ENCODE results near the gene CTSA. TPM values are rescaled to one million over a fixed set of nuclear protein-coding genes. Genes with fewer than 3 reads are reported as not detected.

CTSA gene
- 101 to 131 TPM (median 116 TPM) in 5 replicates for total RNA-seq (2022; extraction: Qiagen RNA extraction; ENCODE audit: low read depth)

DNA sequence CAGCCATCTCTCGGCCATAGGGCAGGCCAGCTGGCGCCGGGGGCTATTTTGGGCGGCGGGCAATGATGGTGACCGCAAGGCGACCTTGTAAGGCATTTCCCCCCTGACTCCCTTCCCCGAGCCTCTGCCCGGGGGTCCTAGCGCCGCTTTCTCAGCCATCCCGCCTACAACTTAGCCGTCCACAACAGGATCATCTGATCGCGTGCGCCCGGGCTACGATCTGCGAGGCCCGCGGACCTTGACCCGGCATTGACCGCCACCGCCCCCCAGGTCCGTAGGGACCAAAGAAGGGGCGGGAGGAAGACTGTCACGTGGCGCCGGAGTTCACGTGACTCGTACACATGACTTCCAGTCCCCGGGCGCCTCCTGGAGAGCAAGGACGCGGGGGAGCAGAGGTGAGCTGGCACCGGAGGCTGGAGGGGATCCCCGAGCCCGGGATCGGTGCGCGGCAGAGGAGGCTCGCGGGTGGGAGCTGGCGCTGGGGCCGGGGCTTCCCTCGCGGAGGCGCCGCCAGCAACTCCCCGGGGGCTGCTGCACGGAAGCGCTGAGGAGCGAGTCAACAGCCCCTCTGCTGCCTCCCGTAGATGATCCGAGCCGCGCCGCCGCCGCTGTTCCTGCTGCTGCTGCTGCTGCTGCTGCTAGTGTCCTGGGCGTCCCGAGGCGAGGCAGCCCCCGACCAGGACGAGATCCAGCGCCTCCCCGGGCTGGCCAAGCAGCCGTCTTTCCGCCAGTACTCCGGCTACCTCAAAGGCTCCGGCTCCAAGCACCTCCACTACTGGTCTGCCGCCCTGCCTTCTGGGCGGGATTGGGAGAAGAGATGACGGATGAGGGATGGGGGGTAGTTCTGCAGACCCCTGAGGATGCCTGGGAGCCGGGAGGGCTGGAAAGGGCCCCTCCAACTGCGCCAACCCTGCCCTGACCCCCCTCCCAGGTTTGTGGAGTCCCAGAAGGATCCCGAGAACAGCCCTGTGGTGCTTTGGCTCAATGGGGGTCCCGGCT is at the start of gene CTSA, which contains the start of gene NEURL2:
CTSA (plus strand) TSS at position 351 of the 999 bp plus-strand sequence; CDS start at position 585, 234 bp downstream.
NEURL2 (minus strand) TSS at position 224 of the 999 bp plus-strand sequence; CDS start at position 7, 217 bp downstream.

DNA sequence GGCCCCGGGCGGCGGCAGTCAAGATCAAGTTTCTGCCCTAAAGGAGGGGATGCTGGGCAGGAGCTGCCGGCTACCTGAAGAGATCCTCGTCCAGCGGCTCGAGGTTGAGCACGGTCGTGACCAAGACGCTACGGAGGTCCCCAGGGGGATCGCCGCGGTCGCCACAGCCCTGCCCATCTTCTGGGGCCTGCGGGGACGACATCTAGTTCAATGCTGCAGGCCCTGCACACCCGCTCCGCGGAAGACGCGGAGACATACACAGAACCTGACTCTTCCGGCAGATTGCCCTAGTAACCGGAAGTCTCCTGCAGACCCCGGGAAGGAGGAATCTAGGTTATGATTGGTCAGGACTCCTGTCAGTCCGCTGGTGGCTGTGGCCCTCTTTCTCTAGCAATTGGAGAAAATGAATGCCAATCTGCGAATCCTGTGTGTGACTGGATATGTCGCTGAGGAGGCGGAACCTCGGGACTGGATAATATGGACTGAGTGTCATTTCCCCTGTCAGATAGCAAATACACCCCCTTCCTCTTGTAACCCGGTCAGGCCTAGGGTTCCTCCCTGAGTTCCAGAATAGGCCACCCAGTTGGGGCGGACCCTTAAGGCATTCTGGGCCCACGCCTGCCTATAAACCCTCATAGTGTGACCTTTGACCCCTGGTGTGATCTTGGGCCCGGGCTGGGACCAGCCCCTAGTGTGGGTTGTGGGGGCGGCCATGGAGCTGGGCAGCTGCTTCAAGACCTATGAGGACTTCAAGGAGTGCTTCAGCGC is 33.8 kb upstream of the CTSA start, which contains the start of the genes ACOT8 and ZSWIM3:
ACOT8 (minus strand) TSS at position 279 of the 768 bp plus-strand sequence; CDS start at position 202, 77 bp downstream.
ZSWIM3 (plus strand) TSS at position 501 of the 768 bp plus-strand sequence; CDS start at position 713, 212 bp downstream.

DNA sequence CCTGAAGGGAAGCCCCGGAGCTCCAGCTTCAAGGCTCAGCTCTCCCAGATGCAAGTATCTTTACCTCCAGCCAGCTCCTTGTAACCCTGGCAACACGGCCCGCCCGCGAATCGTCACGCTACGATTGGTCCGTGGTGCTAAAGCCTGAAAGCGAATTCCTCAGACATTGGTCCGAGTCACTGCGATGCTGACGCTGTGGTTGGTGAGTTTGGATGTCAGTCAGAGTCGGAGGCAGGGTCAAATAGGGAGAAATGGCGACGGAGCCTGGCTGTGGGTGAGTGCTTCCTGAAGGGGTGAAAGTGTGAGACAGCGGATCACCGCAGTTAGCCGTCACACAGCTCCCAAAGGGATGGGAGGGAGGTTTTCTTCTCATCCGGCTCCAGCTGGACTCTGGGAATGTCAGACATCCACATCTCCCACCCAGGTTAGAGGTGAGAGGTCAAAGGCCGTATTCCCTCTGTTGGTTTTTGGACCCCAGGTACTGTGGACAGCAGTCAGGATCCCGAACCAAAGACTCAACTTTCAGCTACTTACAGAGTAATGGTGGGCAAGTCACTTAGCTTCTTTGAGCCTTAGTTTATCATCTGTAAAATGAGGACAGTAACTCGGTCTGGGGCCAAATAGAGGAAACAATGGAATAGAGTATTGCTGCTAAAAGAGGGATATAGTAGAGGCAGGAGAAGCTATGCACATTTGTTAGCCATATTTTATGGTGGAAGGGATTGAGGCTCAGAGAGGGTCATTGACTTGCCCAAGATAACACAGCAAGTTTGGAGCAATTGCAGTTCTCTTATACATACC is 9.9 kb upstream of the CTSA start, which contains the start of gene ZSWIM1:
ZSWIM1 (plus strand) TSS at position 240 of the 801 bp plus-strand sequence. CDS start 1,366 bp downstream, outside the sequence.

DNA sequence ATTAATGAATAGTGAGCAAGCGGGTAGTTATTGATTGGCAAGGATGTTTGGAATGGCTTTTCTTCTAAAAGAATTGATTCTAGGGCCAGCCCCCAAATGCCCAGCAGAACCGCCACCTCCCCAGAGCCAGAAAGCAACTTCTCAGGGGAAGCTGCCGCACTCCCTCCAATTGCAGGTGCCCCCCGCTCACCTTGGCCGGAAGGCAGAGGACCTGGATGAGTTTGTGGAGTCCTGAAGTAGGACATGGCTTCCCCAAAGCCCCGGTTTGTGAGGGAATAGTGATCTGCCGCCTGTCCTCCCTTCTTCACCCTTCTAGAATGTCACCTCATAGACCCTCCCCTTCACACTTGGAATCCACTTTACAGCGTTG is 3.8 kb upstream of the CTSA start, which contains the start of gene SPATA25:
SPATA25 (minus strand) TSS at position 277 of the 370 bp plus-strand sequence; CDS start at position 245, 32 bp downstream.

DNA sequence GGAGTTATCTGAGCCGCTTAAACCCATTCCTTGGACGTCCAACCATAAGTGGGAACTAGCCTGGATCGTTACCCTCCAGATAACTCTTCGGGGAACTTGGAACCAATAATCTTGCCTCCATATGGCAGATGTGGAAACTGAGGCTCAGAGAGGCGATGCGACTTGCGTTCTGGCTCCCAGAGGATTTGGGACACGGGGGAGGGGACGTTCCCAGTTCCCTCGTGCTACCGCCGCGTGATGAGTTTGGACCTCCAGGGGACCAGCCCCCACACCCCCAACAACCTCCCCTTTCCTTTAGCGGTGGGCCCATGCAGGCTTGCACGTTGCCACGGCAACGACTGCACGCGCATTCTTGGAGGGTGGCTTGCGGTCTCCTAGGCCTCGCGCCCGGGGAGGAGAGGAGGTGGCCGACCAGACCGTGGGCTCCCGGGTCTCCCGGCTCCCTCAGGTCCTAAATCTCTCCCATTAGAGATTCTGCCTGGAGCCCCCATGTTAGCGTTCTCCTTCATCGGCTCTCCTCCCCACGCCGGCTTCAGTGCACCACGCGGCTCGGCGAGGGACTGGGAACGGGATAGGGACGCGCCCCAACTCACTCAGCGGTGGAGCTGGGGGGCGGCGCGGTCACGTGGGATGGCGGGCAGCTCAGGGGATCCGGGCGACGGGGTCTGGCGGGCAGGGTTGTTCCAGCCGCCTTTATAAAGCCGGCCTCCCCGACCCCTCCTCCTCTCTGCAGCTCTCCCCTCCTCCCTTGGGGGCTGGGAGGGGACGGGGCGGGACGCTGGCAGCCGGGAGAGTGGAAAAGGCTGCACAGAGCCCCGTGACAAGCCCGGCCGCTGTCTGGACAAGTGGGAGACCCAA is 20.6 kb downstream of the CTSA start, which contains the start of gene PLTP:
PLTP (minus strand) TSS at position 670 of the 858 bp plus-strand sequence. CDS start 703 bp downstream, outside the sequence.

DNA sequence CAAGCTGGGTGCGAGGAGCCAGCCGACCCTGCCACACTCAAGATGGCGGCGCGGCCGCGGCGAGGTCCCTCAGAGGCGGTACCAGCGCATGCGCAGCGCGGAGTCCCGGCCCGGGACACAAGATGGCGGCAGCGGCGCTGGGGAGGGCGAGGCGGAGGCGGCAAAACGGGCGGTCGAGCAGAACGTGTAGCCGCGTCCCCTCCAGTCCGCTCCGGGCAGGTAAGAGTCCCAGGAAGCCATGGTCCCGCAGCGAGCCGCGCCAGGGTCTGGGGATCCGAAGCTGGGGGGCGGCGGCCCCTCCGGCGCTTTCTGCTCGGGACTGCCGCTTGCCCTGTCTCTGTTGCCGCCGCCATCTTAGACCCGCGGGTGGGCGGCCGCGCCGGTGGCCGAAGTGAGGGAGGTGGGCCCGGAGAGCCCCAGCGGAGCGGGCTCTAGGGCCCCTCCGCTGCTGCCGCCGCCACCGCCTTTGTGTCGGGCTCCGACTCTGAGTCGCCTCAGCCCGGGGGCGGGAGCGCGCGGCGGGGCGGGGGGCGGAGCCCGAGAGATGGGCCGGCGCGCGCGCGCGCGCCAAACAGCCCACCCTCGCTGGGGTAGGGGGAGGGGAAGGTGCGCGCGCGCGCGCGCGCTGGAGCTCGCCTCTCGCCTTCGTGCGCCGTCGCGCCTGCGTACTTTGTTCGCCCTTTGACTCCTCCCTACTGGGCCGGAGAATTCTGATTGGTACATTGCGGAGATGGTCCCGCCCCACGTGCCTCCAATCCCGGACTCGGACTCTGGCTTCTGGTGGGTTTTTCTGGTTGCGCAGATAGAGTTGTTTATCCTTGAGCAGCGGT is 43.7 kb downstream of the CTSA start, which contains the start of gene PCIF1:
PCIF1 (plus strand) TSS at position 98 of the 830 bp plus-strand sequence. CDS start 4,317 bp downstream, outside the sequence.

Other genes starting within 250 kb of the CTSA start
- not detected in 5 replicates for gene WFDC11, start 221.1 kb upstream of the CTSA start, total RNA-seq (2022; extraction: Qiagen RNA extraction; ENCODE audit: low read depth)
- not detected in 5 replicates for gene WFDC13, start 189.3 kb upstream of the CTSA start, total RNA-seq (2022; extraction: Qiagen RNA extraction; ENCODE audit: low read depth)
- gene WFDC10B, start 186.3 kb upstream of the CTSA start, total RNA-seq (2022; extraction: Qiagen RNA extraction; ENCODE audit: low read depth): not detected in 5 replicates
- not detected in 5 replicates for gene SPINT4, start 169.0 kb upstream of the CTSA start, total RNA-seq (2022; extraction: Qiagen RNA extraction; ENCODE audit: low read depth)
- 0.23 TPM in 1 of 5 replicates, not detected in the others for gene WFDC3, start 99.5 kb upstream of the CTSA start, total RNA-seq (2022; extraction: Qiagen RNA extraction; ENCODE audit: low read depth)
- gene DNTTIP1, start 99.4 kb upstream of the CTSA start, total RNA-seq (2022; extraction: Qiagen RNA extraction; ENCODE audit: low read depth): 30.7 to 37.6 TPM (median 36.3 TPM) in 5 replicates
- gene UBE2C, start 78.7 kb upstream of the CTSA start, total RNA-seq (2022; extraction: Qiagen RNA extraction; ENCODE audit: low read depth): 225 to 256 TPM (median 248 TPM) in 5 replicates
- 0.31 TPM in 1 of 5 replicates, not detected in the others for gene TNNC2, start 64.0 kb upstream of the CTSA start, total RNA-seq (2022; extraction: Qiagen RNA extraction; ENCODE audit: low read depth)
- gene SNX21, start 57.5 kb upstream of the CTSA start, total RNA-seq (2022; extraction: Qiagen RNA extraction; ENCODE audit: low read depth): 8.8 to 13.0 TPM (median 11.6 TPM) in 5 replicates
- gene ACOT8, start 33.9 kb upstream of the CTSA start, total RNA-seq (2022; extraction: Qiagen RNA extraction; ENCODE audit: low read depth): 18.7 to 21.8 TPM (median 19.5 TPM) in 5 replicates
- gene ZSWIM3, start 33.7 kb upstream of the CTSA start, total RNA-seq (2022; extraction: Qiagen RNA extraction; ENCODE audit: low read depth): 1.4 to 1.8 TPM (median 1.5 TPM) in 5 replicates
- gene ZSWIM1, start 10.1 kb upstream of the CTSA start, total RNA-seq (2022; extraction: Qiagen RNA extraction; ENCODE audit: low read depth): 6.2 to 7.6 TPM (median 6.8 TPM) in 5 replicates
- 0.43 to 0.75 TPM (median 0.67 TPM) in 4 of 5 replicates, not detected in the other for gene SPATA25, start 3.7 kb upstream of the CTSA start, total RNA-seq (2022; extraction: Qiagen RNA extraction; ENCODE audit: low read depth)
- 0.88 to 1.3 TPM (median 1.2 TPM) in 5 replicates for gene NEURL2, start 127 bp upstream of the CTSA start, total RNA-seq (2022; extraction: Qiagen RNA extraction; ENCODE audit: low read depth)
- gene PLTP, start 20.8 kb downstream of the CTSA start, total RNA-seq (2022; extraction: Qiagen RNA extraction; ENCODE audit: low read depth): 1.4 to 2.1 TPM (median 1.9 TPM) in 5 replicates
- gene PCIF1, start 43.3 kb downstream of the CTSA start, total RNA-seq (2022; extraction: Qiagen RNA extraction; ENCODE audit: low read depth): 31.8 to 36.3 TPM (median 32.2 TPM) in 5 replicates
- 8.4 to 11.2 TPM (median 10.1 TPM) in 5 replicates for gene ZNF335, start 80.9 kb downstream of the CTSA start, total RNA-seq (2022; extraction: Qiagen RNA extraction; ENCODE audit: low read depth)
- 0.62 to 0.97 TPM (median 0.87 TPM) in 5 replicates for gene MMP9, start 117.6 kb downstream of the CTSA start, total RNA-seq (2022; extraction: Qiagen RNA extraction; ENCODE audit: low read depth)
- 11.4 to 17.7 TPM (median 12.1 TPM) in 5 replicates for gene SLC12A5, start 137.9 kb downstream of the CTSA start, total RNA-seq (2022; extraction: Qiagen RNA extraction; ENCODE audit: low read depth)
- 17.7 to 28.0 TPM (median 24.2 TPM) in 5 replicates for gene NCOA5, start 198.6 kb downstream of the CTSA start, total RNA-seq (2022; extraction: Qiagen RNA extraction; ENCODE audit: low read depth)
- 4.1 to 5.0 TPM (median 4.6 TPM) in 5 replicates for gene CD40, start 227.0 kb downstream of the CTSA start, total RNA-seq (2022; extraction: Qiagen RNA extraction; ENCODE audit: low read depth)

Measured in A549 treated with DMSO at 1 μM for 4 hours (cell line).